HG02642 (cell line): Measurements from ENCODE around the gene SAFB.
A peak's percentile ranks its signal among the peaks of the same experiment; 100 is the strongest.

Source experiments
- ATAC-seq: cut with Tn5 transposase; IDR thresholded peaks from one replicate; pipeline ENCODE4 v1.9.1; 2021; ENCODE audit warnings: mild to moderate bottlenecking; ENCODE audit not compliant: unreplicated experiment, poor library complexity

The SAFB gene

GRCh38 chr19:5663904-5664303 lies 41.0 kb downstream of the SAFB start:
- ATAC-seq = no peak

- ATAC-seq = no peak
These were observed 41.6 kb downstream of the SAFB start for GRCh38 chr19:5664515-5664914.

- peak; percentile 49 for ATAC-seq
These were observed 43.1 kb downstream of the SAFB start for GRCh38 chr19:5665781-5666513.

GRCh38 chr19:5666921-5667610 lies 44.2 kb downstream of the SAFB start:
- ATAC-seq = no peak

GRCh38 chr19:5667751-5668271 lies 44.9 kb downstream of the SAFB start:
- ATAC-seq = no peak

- no peak for ATAC-seq
These were observed 46.3 kb downstream of the SAFB start for GRCh38 chr19:5669212-5669611.

GRCh38 chr19:5671600-5671999 lies 48.7 kb downstream of the SAFB start:
- ATAC-seq = no peak

GRCh38 chr19:5672708-5673459 lies 50.0 kb downstream of the SAFB start:
- no peak for ATAC-seq

- no peak for ATAC-seq
These were observed 50.9 kb downstream of the SAFB start for GRCh38 chr19:5673752-5674151.

GRCh38 chr19:5674714-5675113 lies 51.8 kb downstream of the SAFB start:
- no peak for ATAC-seq

GRCh38 chr19:5676105-5676771 lies 53.4 kb downstream of the SAFB start:
- no peak for ATAC-seq

- no peak for ATAC-seq
These were observed 53.9 kb downstream of the SAFB start for GRCh38 chr19:5676772-5677105.

GRCh38 chr19:5677136-5677535 lies 54.3 kb downstream of the SAFB start:
- ATAC-seq = no peak

GRCh38 chr19:5677580-5677979 lies 54.7 kb downstream of the SAFB start:
- no peak for ATAC-seq

- no peak for ATAC-seq
These were observed 55.3 kb downstream of the SAFB start for GRCh38 chr19:5678071-5678718.

- no peak for ATAC-seq
These were observed 56.6 kb downstream of the SAFB start for GRCh38 chr19:5679289-5680083.

- ATAC-seq = no peak
These were observed 57.2 kb downstream of the SAFB start for GRCh38 chr19:5680084-5680436.

- ATAC-seq = peak; percentile 89
These were observed 57.8 kb downstream of the SAFB start, which contains the start of the genes HSD11B1L and MICOS13 for GRCh38 chr19:5680437-5681368. Gene HSD11B1L, plus strand, starts transcription at chr19:5681027. Its CDS starts 3,806 bp downstream, at chr19:5684833. Gene MICOS13, minus strand, starts transcription at chr19:5680516. Its CDS starts 30 bp downstream, at chr19:5680486.
